HG03097 (cell line): ENCODE measurements around the gene PARD6B.
"Not testable (repeated sequence)": the region's sequence is repeated elsewhere in the genome, so short reads cannot be mapped to it uniquely, and the experiment has no call there.

Experiments
- ATAC-seq: cut with Tn5 transposase; IDR thresholded peaks from one replicate; pipeline ENCODE4 v1.9.1; 2021; ENCODE audit not compliant: unreplicated experiment, low FRiP score

PARD6B gene

DNA sequence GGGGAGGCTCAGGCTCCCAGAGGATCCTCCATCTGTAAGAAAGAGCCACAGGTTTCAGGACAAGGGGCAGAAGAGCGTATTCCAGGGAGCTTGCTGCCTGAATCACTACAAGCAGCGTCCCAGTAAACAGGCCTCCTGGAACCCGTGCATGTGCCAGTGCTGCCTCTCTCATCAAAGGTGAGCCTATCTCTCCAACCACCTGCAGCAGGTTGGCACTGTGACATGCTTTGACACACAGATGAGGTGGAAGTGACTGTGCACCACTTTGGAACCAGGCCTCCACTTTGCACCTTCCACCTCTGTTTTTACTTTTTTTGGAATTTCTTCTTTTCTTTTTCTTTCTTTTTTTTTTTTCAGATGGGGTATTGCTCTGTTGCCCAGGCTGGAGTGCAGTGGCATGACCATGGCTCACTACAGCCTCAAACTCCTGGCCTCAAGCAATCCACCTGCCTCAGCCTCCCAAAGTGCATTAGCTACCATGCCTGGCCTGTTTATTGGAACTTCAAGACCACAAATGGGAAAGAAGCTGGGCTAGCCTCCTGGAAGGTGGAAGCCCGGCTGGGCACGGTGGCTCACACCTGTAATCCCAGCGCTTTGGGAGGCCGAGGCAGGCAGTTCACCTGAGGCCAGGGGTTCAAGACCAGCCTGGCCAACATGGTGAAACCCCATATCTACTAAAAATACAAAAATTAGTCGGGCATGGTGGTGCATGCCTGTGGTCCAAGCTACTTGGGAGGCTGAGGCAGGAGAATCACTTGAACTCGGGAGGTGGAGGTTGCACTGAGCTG lies 27.5 kb upstream of the PARD6B start:
- not testable (repeated sequence) for ATAC-seq

DNA sequence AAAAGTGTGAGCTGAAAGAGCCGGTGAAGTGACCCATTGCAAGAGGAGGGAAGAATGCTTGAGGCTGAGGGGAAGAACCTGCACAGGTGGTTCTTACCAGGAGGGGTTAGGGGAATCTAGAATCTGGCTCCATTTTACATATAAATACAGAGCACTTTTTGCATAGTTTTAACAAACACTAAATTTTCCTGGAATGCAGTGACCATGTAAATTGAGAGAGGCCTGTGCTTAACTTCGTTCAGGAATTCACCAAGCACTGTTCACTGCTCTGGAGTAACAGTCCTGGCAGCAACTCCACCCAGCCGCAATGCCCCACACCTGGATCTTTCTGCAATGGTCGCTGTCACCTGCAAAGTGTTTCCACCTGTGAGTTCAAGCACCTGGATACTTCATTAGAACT lies 26.9 kb upstream of the PARD6B start:
- ATAC-seq, result no peak

DNA sequence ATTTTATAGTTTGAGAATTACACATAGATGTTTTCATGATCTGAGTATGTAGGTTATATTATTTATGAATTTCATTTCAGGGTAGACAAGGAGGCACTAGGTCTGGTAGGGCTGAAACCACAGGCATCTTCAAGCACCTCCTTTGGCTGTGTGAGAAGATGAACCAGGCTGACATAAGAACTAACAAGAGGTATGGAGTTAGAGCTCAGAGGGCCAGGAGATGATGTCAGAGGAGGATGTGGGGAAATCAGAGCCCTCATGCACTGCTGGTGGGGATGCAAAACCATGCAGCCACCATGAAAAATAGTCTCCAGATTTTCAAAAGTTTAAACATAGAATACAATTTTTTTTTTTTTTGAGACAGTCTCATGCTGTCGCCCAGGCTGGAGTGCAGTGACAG lies 26.4 kb upstream of the PARD6B start:
- ATAC-seq, result no peak

DNA sequence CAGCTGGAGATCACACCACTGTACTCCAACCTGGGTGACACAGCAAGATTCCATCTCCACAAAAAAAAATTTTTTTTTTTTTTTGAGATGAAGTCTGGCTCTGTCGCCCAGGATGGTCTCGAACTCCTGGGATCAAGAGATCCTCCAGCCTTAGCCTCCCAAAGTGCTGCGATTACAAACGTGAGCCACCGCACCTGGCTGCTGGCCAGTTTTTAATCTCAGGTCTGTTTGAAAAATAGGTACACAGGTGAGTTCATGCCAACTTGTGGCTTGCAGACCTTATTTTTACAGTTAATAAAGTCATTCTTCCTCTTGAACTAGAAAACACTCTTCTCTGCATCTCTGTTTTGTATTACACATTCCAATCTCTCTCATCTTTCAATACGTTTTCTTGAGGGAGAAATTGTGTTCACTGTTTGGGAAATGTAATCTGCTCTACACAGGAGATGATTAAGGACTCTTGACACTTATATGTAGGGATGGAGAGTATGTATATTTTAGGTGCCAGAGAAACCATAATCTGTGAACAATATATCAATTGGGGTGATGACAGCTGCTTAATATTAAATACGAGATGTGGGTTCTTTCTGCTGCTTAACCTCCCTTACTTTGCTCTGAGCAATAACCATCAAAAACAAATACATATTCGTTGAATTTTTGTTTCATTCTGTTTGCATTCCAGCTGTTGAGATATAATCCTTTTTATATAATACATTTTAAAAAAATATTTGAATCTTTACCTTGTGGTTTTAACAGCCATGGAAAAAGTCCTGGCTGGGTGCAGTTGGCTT lies 22.3 kb upstream of the PARD6B start:
- ATAC-seq, result no peak

GRCh38 chr20:50709636-50709973 lies 21.8 kb upstream of the PARD6B start:
- ATAC-seq, result no peak

- ATAC-seq, result no peak
These were observed 20.8 kb upstream of the PARD6B start for GRCh38 chr20:50710492-50711063.

DNA sequence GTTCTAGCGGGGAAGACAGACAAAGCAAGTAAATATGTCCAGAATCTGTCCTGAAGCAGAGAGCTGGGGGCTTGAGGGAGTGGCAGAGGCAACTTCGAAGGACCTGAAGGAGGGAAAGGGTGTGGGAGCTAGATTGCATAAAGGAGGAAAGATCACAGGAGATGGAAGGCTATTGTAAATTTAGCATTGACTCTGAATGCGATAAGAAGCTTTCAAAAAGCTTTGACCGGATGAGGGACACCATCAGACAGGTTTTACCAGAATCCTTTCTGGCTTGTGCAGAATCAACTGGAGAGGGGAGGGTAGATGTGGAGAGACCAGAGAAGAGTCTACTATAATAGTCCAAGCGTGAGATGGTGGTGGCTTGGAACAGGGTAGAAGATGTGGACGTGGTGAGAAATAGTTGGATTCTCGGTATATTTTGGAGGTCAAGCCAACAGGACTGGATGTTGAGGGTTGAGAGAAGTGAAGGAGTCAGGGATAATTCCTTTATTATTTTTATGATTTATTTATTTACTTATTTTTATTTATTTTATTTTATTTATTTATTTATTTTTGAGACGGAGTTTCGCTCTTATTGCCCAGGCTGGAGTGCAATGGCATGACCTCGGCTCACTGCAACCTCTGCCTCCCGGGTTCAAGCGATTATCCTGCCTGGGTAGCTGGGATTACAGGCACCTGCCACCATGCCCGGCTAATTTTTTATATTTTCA lies 20.1 kb upstream of the PARD6B start:
- no peak for ATAC-seq

DNA sequence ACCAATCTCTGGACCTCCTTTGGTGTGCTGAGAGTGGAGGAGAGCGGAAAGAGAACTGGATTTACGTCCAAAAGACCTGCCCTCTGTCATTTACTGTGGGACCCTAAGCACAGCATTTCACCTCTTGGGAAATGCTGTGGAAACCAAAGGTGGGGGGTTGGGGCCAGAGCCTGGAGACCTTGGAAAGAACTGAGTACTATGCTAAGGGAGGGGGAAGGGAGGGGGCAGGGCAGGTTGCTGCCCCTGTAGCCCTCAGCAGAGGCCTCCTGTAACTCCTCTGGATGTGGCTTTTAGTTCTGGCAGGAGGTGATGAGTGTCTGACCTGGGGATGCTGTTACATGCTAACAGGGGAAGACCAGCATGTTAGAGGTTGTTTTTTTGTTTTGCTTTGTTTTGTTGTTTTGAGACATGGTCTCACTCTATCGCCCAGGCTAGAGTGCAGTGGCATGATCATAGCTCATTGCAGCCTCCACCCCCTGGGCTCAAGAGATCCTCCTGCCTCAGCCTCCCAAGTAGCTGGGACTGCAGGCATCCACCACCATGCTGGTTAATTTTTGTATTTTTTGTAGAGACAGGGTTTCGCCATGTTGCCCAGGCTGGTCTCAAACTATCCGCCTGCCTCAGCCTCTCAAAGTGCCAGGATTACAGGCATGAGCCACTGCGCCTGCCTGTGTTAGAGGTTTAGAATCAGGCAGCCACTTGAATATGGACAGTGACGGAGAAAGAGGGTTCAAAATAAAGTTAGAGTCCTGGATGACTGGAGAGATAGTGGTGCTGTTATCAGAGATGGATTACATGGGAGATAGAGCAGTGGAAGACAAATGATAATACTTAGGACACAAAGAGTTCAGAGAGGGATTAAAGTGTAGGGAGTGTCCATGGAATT lies 18.4 kb upstream of the PARD6B start:
- ATAC-seq, result no peak

DNA sequence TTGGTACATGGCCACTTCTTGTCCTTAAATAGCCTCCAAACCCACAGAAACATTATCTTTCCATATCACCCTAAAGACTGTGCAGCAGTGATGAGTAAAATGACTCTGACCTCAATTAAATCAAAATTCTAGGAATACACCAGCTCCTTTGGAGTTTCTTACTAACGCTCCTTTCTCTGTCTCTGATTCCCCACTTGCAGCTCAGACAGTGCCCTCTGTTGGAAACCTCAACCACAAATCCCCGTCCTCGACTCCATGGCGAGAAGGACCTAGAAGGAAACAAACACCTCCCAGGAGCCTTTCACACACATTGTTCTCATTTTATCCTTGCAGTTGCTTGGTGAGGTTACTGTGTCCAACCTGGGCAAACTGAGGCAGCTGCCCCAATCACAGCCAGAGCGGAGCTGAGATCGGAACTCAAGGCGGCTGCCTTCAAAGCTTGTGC lies 17.7 kb upstream of the PARD6B start:
- ATAC-seq, result no peak

DNA sequence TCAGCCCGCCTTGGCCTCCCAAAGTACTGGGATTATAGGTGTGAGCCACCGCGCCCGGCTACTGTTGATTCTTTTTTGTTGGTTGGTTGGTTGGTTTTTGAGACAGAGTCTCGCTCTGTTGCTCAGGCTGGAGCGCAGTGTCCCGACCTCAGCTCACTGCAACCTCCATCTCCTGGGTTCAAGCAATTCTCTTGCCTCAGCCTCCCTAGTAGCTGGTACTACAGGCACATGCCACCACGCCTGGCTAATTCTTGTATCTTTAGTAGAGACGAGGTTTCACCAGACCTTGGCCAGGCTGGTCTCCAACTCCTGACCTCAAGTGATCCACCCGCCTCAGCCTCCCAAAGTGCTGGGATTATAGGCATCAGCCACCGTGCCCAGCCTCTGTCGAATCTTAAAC lies 17.0 kb upstream of the PARD6B start:
- ATAC-seq, result not testable (repeated sequence)

GRCh38 chr20:50715694-50716093 lies 15.7 kb upstream of the PARD6B start:
- ATAC-seq, result no peak

DNA sequence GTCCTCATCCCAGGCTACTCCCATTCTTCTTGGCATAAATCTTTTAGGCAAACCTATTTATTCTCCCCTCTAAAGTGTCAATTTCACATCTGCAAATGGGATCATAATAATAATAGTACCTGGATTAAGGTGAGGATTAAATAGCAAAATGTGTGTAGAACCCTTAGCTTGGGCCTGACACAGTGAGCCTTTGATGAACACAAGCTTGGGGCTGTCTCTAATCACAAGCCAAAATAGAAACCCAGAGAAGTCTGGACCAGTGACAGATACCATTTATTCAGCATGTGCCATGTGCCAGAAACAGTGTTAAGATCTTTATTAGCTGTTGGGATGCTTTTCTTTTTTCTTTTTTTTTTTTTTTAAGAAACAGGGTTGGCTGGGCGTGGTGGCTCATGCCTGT lies 14.9 kb upstream of the PARD6B start:
- no peak for ATAC-seq

DNA sequence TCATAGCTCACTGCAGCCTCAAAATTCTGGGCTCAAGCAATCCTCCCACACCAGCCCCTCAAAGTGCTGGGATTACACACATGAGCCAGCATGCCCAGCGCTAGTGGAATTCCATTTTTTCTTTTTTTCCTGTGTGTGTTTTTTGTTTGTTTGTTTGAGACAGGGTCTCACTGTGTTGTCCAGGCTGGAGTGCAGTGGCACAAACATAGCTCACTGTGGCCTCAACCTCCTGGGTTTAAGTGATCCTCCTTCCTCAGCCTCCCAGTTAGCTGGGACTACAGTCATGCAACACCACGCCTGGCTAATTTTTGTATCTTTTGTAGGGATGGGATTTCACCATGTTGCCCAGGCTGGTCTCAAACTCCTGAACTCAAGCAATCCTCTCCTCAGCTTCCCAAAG lies 14.1 kb upstream of the PARD6B start:
- no peak for ATAC-seq

DNA sequence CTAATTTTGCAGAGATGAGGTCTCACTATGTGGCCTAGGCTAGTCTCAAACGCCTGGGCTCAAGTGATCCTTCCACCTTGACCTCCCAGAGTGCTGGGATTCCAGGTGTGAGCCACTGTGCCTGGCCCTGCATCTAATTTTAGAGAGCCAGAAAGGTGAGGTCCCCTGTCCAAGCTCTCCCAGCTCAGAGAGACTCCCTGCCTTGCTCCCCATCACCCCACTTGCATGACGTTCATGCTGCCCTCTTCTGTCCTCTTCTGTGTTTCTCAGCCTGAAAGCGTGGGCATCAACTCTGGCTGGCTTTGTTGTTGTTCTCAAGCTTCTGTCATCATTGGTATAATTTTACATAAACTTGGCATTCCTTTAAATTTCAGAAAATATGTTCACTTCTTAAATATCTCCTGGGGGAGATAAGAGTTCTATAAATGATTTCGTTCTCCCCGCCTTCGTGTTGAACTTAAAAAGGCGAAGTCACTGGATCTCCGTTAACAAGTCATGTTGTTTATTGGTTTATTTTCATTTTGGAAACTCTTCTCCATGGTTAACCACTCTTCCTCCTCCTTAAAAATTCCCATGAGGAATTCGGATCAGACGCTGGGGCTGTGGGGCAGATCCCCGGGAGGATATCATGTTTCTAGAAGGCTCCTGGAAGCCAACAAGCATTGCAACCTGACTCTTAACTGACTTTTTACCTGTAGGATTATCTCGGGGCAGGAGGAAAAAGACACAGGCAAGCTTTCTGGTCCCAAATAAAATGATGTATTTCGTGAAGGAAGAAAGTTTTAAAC lies 13.2 kb upstream of the PARD6B start:
- ATAC-seq, result no peak

DNA sequence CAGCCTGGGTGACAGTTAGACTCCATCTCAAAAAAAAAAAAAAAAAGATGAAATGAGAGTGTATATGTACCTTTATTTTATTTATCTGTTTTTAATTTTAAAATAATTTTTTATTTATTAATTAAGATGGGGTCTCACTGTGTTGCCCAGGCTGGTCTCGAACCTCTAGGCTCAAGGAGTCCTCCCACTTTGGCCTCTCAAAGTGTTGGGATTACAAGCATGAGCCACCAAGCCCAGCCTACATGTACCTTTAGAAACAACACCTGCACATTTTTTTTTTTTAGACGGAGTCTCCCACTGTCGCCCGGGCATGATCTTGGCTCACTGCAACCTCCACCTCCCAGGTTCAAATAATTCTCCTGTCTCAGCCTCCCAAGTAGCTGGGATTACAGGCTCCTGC lies 12.1 kb upstream of the PARD6B start:
- no peak for ATAC-seq

DNA sequence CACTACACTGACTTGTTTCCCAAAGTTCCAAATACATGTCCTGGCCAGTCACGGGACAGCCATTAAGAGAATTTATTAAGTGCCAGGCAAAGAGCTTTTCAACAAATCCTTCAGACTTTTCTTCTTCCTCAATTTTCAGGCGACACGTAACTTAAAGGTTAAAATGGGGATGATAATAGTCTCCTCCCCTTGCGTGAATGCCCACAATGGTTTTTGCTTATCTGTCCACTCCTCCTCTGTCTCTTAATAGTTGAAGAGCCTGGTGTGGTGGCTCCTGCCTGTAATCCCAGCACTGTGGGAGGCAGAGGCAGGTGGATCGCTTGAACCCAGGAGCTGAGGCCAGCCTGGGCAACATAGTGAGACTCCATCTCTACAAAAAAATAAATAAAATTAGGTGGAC lies 11.4 kb upstream of the PARD6B start:
- ATAC-seq, result no peak

GRCh38 chr20:50720582-50720981 lies 10.8 kb upstream of the PARD6B start:
- ATAC-seq, result no peak

GRCh38 chr20:50721881-50722281 lies 9.5 kb upstream of the PARD6B start:
- no peak for ATAC-seq

- no peak for ATAC-seq
These were observed 8.8 kb upstream of the PARD6B start for GRCh38 chr20:50722424-50723155.
